Stimulated activated CD4-positive, alpha-beta T cell treated with anti-CD3 and anti-CD28 coated beads, TNF-alpha, amount 100 ng/mL, for 24 hours (primary cell): ENCODE data around the gene PDZD2.
A peak's percentile ranks its signal among the peaks of the same experiment; 100 is the strongest.
"Not testable (repeated sequence)": the region's sequence is repeated elsewhere in the genome, so short reads cannot be mapped to it uniquely, and the experiment has no call there.

Source experiments
- DNase-seq, 3 experiments: peaks; one replicate each; pipeline ENCODE4 v3.0.0-alpha.2; 2020; ENCODE audit warnings: low read depth in 3 of 3

PDZD2 gene

GRCh38 chr5:32074401-32074800 is 435.5 kb downstream of the PDZD2 start:
- no peak for DNase-seq

- peak in 2 of 3 experiments; percentile 7 to 14 for DNase-seq
These were observed 438.1 kb downstream of the PDZD2 start for GRCh38 chr5:32076699-32077695.

GRCh38 chr5:32078855-32079254 is 439.9 kb downstream of the PDZD2 start:
- DNase-seq = not testable (repeated sequence)

GRCh38 chr5:32080565-32080964 is 441.6 kb downstream of the PDZD2 start:
- not testable (repeated sequence) for DNase-seq

- DNase-seq = no peak
These were observed 443.8 kb downstream of the PDZD2 start for GRCh38 chr5:32082701-32083100.

- DNase-seq = no peak
These were observed 445.1 kb downstream of the PDZD2 start for GRCh38 chr5:32083981-32084430.

- DNase-seq = no peak
These were observed 448.5 kb downstream of the PDZD2 start for GRCh38 chr5:32087086-32088082.

- no peak for DNase-seq
These were observed 449.3 kb downstream of the PDZD2 start for GRCh38 chr5:32088214-32088613.

GRCh38 chr5:32089146-32090000 is 450.4 kb downstream of the PDZD2 start:
- DNase-seq = no peak

- no peak for DNase-seq
These were observed 451.3 kb downstream of the PDZD2 start for GRCh38 chr5:32090026-32090754.

- no peak for DNase-seq
These were observed 451.8 kb downstream of the PDZD2 start for GRCh38 chr5:32090755-32091128.

- DNase-seq = peak; percentile 35 to 56 (median 47)
These were observed 454.2 kb downstream of the PDZD2 start for GRCh38 chr5:32092938-32093812.

- no peak for DNase-seq
These were observed 455.8 kb downstream of the PDZD2 start for GRCh38 chr5:32094691-32095090.

GRCh38 chr5:32095261-32095671 is 456.3 kb downstream of the PDZD2 start:
- no peak for DNase-seq

- DNase-seq = no peak
These were observed 458.1 kb downstream of the PDZD2 start for GRCh38 chr5:32096891-32097595.

GRCh38 chr5:32098291-32098690 is 459.4 kb downstream of the PDZD2 start:
- DNase-seq = no peak

- DNase-seq = no peak
These were observed 460.0 kb downstream of the PDZD2 start for GRCh38 chr5:32098890-32099310.

GRCh38 chr5:32099486-32100035 is 460.6 kb downstream of the PDZD2 start:
- DNase-seq = no peak
